Inferior parietal cortex (tissue), 1 donor: ENCODE results near the gene TMCO4.

Experiments
- DNase-seq: peaks from one replicate; pipeline ENCODE4 v3.0.0-alpha.2; 2016; ENCODE audit errors: extremely low spot score

TMCO4 gene

GRCh38 chr1:19775831-19776230 lies 23.9 kb downstream of the TMCO4 start:
- DNase-seq, result no peak

- DNase-seq, result no peak
These were observed 24.4 kb downstream of the TMCO4 start for GRCh38 chr1:19775317-19775716.

GRCh38 chr1:19774180-19774785 lies 25.4 kb downstream of the TMCO4 start:
- DNase-seq, result no peak

GRCh38 chr1:19773485-19773884 lies 26.2 kb downstream of the TMCO4 start:
- DNase-seq, result no peak

GRCh38 chr1:19772053-19772452 lies 27.7 kb downstream of the TMCO4 start:
- no peak for DNase-seq

GRCh38 chr1:19771350-19771749 lies 28.4 kb downstream of the TMCO4 start:
- no peak for DNase-seq

GRCh38 chr1:19770436-19771190 lies 29.1 kb downstream of the TMCO4 start:
- DNase-seq, result no peak

GRCh38 chr1:19769211-19769932 lies 30.3 kb downstream of the TMCO4 start:
- no peak for DNase-seq

GRCh38 chr1:19768353-19769210 lies 31.1 kb downstream of the TMCO4 start:
- no peak for DNase-seq

GRCh38 chr1:19765623-19766022 lies 34.1 kb downstream of the TMCO4 start:
- DNase-seq, result no peak

GRCh38 chr1:19764848-19765247 lies 34.9 kb downstream of the TMCO4 start:
- DNase-seq, result no peak

GRCh38 chr1:19762175-19762779 lies 37.4 kb downstream of the TMCO4 start:
- DNase-seq, result no peak

- no peak for DNase-seq
These were observed 40.0 kb downstream of the TMCO4 start for GRCh38 chr1:19759740-19760089.

GRCh38 chr1:19758227-19758830 lies 41.4 kb downstream of the TMCO4 start:
- no peak for DNase-seq

GRCh38 chr1:19757641-19758040 lies 42.1 kb downstream of the TMCO4 start:
- DNase-seq, result no peak

GRCh38 chr1:19756480-19756879 lies 43.2 kb downstream of the TMCO4 start:
- no peak for DNase-seq

GRCh38 chr1:19754482-19754881 lies 45.2 kb downstream of the TMCO4 start:
- DNase-seq, result no peak

GRCh38 chr1:19752083-19752696 lies 47.5 kb downstream of the TMCO4 start:
- DNase-seq, result no peak

GRCh38 chr1:19750882-19751276 lies 48.8 kb downstream of the TMCO4 start:
- DNase-seq, result no peak

- no peak for DNase-seq
These were observed 49.4 kb downstream of the TMCO4 start for GRCh38 chr1:19750101-19750881.
